ENCODE data around the gene MTHFSD.
A peak's percentile ranks its signal among the peaks of the same experiment; 100 is the strongest.

DNA sequence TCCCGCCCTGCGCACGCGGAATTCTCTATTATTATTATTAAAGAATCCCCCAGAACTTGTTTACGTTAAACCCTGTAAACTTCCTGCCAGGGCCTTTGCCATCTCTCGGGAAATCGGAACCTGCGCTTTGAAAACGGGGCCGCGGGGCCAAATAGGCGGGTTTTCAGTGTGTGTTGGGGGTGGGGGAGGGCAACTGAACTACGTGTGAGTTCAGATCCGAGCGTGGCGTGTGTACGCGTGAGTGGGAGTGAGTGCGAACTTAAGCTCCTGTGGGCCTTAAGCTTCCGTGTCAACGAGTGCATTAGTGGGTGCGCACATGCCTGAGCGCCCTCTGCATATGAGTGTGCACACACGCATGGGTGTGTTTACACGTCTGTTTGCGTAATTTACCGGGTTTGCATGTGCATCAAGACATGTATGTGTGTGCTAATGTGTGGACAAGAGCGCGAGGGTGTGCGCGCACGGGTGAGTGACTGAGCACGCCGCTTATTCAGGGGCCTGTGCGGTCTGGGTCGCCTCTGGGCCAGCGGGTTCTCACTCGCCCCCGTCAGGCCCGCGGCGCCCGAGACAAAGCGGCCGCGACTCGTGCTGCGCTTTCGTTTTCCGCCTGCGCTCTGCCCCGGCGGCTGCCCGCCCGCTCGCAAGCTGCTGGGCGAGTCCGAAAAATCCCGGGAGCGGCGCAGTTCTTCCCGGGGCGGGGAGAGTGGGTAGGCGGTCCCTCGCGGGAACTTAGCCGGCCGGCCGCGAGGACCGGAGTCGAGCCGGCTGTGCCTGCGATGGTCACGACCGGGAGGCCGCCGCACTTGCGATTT is 45.9 kb downstream of the MTHFSD start:
- TF ChIP-seq, protein P1, sequence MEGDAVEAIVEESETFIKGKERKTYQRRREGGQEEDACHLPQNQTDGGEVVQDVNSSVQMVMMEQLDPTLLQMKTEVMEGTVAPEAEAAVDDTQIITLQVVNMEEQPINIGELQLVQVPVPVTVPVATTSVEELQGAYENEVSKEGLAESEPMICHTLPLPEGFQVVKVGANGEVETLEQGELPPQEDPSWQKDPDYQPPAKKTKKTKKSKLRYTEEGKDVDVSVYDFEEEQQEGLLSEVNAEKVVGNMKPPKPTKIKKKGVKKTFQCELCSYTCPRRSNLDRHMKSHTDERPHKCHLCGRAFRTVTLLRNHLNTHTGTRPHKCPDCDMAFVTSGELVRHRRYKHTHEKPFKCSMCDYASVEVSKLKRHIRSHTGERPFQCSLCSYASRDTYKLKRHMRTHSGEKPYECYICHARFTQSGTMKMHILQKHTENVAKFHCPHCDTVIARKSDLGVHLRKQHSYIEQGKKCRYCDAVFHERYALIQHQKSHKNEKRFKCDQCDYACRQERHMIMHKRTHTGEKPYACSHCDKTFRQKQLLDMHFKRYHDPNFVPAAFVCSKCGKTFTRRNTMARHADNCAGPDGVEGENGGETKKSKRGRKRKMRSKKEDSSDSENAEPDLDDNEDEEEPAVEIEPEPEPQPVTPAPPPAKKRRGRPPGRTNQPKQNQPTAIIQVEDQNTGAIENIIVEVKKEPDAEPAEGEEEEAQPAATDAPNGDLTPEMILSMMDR (conservative IDR thresholded peaks at IDR 0.05; ENCODE audit: low read depth, low read length): no peak
- peak; percentile 88 for TF ChIP-seq EZH2 (IDR thresholded peaks at IDR 0.05; ENCODE audit: low read length, unreplicated experiment)
